Measurements from ENCODE around the gene RRP1.

- TF ChIP-seq CTCF (conservative IDR thresholded peaks at IDR 0.05; ENCODE audit: low read depth, low read length), result no peak
- no peak for TF ChIP-seq EZH2phosphoT487 (IDR thresholded peaks at IDR 0.05; ENCODE audit: borderline replicate concordance, low read length)
- no peak for TF ChIP-seq EZH2 (IDR thresholded peaks at IDR 0.05; ENCODE audit: low read length, unreplicated experiment)
Observed at GRCh38 chr21:43750339-43751033, 38.9 kb upstream of the RRP1 start.
